Muscle layer of duodenum (tissue), 2 donors: Measurements from ENCODE around the gene FOXK1.
"Not testable (repeated sequence)": the region's sequence is repeated elsewhere in the genome, so short reads cannot be mapped to it uniquely, and the experiment has no call there.

Experiments used
- H3K27ac ChIP-seq: one replicate; pipeline ENCODE4 v1.7.0; 2013; ENCODE audit warnings: mild to moderate bottlenecking, low read length
- H3K27me3 ChIP-seq: one replicate; pipeline ENCODE4 v1.7.0; 2013; ENCODE audit warnings: low read depth, mild to moderate bottlenecking, control low read depth, low read length
- H3K36me3 ChIP-seq, 2 donors: one replicate each; pipeline ENCODE4 v1.7.0; 2013; ENCODE audit warnings: low read length in 2 of 2, control low read depth in 1 of 2, mild to moderate bottlenecking in 1 of 2; ENCODE audit not compliant: insufficient read depth in 2 of 2, control insufficient read depth in 1 of 2
- H3K4me1 ChIP-seq, 2 donors: one replicate each; pipeline ENCODE4 v1.7.0; 2013; ENCODE audit warnings: low read length in 2 of 2, mild to moderate bottlenecking in 2 of 2, control low read depth in 1 of 2, moderate library complexity in 1 of 2; ENCODE audit not compliant: insufficient read depth in 2 of 2, control insufficient read depth in 1 of 2
- H3K4me3 ChIP-seq, 2 donors: one replicate each; pipeline ENCODE4 v1.7.0; 2013; ENCODE audit warnings: low read length in 2 of 2, low read depth in 1 of 2, mild to moderate bottlenecking in 1 of 2
- H3K9me3 ChIP-seq, 2 donors: one replicate each; pipeline ENCODE4 v1.7.0; 2013; ENCODE audit warnings: low read length in 2 of 2, control low read depth in 1 of 2, mild to moderate bottlenecking in 1 of 2; ENCODE audit not compliant: control insufficient read depth in 1 of 2
- donor health status: healthy.

FOXK1 gene

GRCh38 chr7:4799508-4800268 is 117.6 kb downstream of the FOXK1 start:
- Histone ChIP-seq H3K27ac (no peak overlapping the region), H3K36me3 (no peaks in the 10 kb centered on the region)

DNA sequence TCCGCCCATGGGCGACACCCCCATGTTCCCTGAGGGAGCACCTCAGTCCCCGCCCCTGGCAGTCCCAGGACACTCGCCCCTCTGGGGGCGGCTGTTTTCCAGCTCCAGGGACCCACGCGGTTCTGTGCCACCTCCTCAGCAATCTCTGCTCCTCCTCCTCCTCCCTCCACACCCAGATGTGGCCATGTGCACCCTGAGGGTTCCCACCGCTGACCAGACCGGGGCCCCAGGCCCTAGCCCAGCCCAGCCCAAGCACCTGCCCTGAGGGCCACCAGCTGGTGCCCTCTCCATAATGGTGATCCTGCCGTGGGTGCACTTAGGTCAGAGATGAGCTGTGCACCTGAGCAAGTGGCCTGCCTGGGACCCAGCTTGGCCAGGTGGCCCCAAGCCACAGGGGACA is 118.4 kb downstream of the FOXK1 start:
- Histone ChIP-seq H3K4me3 (no peak overlapping the region), H3K27me3 (no peaks in the 10 kb centered on the region), H3K9me3 (no peaks in the 10 kb centered on the region), H3K27ac (no peak overlapping the region), H3K4me1 (peaks cover 0 to 6% of the 10 kb centered on the region in 2 donors), H3K36me3 (no peaks in the 10 kb centered on the region)

More at GRCh38 chr7:4799508-4800268, 117.6 kb downstream of the FOXK1 start:
- peaks cover 0 to 6% of the 10 kb centered on the region in 2 donors for H3K4me1 ChIP-seq
- H3K27me3 ChIP-seq, result no peaks in the 10 kb centered on the region
- H3K4me3 ChIP-seq, result no peak overlapping the region
- H3K9me3 ChIP-seq, result no peaks in the 10 kb centered on the region

GRCh38 chr7:4800926-4801838 is 119.1 kb downstream of the FOXK1 start:
- no peak overlapping the region for H3K4me3 ChIP-seq
- H3K27me3 ChIP-seq, result no peaks in the 10 kb centered on the region
- no peak overlapping the region for H3K27ac ChIP-seq
- no peaks in the 10 kb centered on the region for H3K9me3 ChIP-seq
- peaks cover 0 to 6% of the 10 kb centered on the region in 2 donors for H3K4me1 ChIP-seq
- no peaks in the 10 kb centered on the region for H3K36me3 ChIP-seq

DNA sequence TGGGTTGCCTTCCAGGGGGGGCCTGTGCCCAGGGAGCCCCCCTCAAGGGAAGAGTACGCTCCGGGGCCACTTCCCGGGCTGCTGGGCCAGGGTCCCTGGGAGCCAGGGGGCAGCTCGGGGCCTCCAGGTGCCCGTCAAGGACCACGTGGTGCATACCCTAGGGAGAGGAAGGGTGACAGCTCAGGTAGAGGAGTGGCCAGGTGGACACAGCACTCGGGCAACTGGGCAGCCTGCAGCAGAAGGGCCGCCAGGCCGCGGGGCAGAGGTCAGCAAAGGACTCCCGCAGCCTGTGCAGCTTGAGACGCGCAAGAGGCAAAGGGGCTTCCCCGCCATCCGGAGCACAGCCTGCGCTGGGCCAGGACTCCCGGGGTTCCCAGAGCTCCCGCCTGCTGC is 119.7 kb downstream of the FOXK1 start:
- Histone ChIP-seq H3K27ac (no peak overlapping the region), H3K9me3 (no peaks in the 10 kb centered on the region), H3K27me3 (no peaks in the 10 kb centered on the region), H3K36me3 (no peaks in the 10 kb centered on the region), H3K4me3 (no peak overlapping the region), H3K4me1 (peaks cover 0 to 6% of the 10 kb centered on the region in 2 donors)

GRCh38 chr7:4802577-4802976 is 120.5 kb downstream of the FOXK1 start:
- not testable (repeated sequence) for H3K27me3 ChIP-seq, H3K27ac ChIP-seq, H3K4me1 ChIP-seq, H3K9me3 ChIP-seq, H3K4me3 ChIP-seq, H3K36me3 ChIP-seq

DNA sequence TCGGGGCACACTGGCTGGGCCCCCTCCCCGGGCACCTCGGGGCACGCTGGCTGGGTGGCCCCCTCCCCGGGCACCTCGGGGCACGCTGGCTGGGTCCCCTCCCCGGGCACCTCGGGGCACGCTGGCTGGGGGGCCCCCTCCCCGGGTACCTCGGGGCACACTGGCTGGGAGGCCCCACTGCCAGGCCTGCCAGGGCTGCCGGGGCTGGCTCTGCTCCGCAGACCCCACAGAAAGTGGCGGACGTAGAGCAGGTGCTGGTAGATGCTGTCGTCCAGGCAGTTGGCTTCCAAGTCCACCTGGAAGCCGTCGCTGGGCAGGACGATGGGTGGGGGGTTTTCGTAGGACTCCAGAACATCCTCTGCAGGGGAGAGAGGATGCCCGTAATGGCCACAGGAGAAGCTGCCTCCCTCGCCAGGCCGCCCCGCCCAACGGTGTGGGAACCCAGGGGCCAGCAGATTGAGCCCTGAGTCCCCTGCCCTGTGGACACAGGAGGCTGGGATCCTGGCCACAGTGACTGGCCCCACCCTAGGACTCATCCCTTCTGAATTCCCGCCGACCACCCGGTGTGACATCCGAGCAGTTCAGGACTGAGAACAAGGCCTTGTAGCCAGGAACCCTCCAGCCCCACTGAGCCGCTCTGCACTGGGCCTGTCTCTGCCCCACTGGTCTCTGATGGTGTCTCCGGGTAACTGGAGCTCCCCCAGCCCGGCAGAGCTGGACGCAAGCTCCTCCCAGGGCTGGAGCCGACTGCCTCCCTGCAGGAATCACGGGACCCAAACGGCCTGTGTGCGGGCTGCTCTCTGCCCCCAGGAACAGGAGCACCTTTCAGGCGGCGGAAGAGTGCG is 121.5 kb downstream of the FOXK1 start:
- Histone ChIP-seq H3K4me1 (peaks cover 0 to under 1% of the 10 kb centered on the region in 2 donors), H3K4me3 (no peak overlapping the region), H3K9me3 (no peaks in the 10 kb centered on the region), H3K27me3 (no peaks in the 10 kb centered on the region), H3K27ac (no peak overlapping the region), H3K36me3 (no peaks in the 10 kb centered on the region)

DNA sequence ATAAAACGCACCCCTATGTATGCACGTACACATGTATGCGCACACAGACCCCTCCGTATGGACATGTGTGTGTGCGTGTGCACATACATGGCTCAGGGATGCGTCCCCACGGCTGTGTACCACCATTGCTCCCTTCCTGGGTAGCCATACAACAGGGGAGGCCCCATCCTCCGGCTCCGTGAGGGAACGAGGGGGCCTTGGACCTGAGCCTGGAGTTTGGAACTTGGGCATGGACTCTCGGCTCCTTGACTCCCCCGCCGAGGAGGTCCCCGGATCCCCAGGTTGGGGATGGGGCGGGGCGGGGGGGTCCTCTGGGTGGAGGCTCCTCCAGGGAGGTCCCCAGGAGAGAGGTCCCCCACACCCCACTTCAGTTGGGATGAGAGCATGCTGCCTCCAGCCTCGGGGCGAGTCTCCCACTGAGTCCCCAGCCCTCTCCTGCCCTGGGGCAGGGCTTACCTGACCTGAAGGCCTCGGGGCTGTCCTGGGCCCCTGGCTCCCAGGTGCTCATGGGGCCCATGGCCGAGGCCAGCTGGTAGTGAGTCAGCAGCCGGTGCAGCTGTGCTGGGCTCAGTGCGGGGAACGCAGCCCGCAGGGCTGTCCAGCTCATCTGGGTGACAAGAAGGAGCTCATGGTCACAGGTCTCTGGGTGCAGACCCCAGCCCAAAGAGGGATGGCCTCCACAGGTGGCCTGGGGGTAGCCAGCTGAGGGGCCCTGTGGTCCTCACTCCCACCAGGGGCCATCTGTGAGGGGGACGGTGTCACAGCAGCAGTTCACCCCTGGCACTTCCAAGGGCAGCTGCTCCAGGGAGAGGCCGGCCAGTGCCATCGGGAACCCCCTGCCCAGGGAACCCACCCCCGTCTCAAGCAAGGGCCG is 123.3 kb downstream of the FOXK1 start:
- Histone ChIP-seq H3K27ac (no peak overlapping the region), H3K4me3 (no peak overlapping the region), H3K27me3 (no peaks in the 10 kb centered on the region), H3K36me3 (no peaks in the 10 kb centered on the region), H3K4me1 (no peaks in the 10 kb centered on the region), H3K9me3 (no peaks in the 10 kb centered on the region)

- Histone ChIP-seq H3K4me3 (no peak overlapping the region), H3K27me3 (no peaks in the 10 kb centered on the region), H3K36me3 (no peaks in the 10 kb centered on the region), H3K27ac (no peak overlapping the region), H3K9me3 (no peaks in the 10 kb centered on the region), H3K4me1 (no peaks in the 10 kb centered on the region)
These were observed 123.8 kb downstream of the FOXK1 start for GRCh38 chr7:4805984-4806300.

DNA sequence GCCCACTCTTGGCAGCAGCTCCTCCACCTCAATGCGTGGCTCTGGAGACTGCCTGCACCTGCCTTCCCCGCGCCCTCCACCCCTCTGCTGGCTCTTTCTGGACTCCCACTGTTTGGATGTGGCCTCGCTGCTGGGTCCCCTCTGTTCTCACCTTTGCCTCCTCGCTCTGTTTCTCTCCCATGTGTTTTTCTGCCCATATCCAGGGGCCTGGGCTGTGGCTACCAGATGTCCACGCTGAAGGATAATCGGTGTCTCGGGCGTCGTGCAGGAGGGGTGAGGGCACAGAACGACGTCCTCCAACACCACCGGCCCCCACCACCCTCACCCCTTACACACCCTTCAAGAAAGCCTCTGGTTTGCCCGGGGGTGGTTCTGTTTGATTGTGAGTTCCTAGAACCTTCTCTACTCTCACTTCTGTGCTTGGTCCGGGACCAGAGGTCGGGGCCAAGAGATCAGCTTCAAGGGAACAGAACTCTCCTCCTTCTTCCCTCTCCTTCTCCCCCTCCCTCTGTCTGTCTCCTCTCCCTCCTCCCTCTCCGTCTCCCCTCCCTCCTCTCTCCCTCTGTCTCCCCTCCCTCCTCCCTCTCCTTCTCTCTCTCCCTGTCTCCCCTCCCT is 125.0 kb downstream of the FOXK1 start:
- H3K4me1 ChIP-seq, result no peaks in the 10 kb centered on the region
- no peaks in the 10 kb centered on the region for H3K27me3 ChIP-seq
- H3K4me3 ChIP-seq, result no peak overlapping the region
- no peaks in the 10 kb centered on the region for H3K9me3 ChIP-seq
- no peaks in the 10 kb centered on the region for H3K36me3 ChIP-seq
- H3K27ac ChIP-seq, result no peak overlapping the region

DNA sequence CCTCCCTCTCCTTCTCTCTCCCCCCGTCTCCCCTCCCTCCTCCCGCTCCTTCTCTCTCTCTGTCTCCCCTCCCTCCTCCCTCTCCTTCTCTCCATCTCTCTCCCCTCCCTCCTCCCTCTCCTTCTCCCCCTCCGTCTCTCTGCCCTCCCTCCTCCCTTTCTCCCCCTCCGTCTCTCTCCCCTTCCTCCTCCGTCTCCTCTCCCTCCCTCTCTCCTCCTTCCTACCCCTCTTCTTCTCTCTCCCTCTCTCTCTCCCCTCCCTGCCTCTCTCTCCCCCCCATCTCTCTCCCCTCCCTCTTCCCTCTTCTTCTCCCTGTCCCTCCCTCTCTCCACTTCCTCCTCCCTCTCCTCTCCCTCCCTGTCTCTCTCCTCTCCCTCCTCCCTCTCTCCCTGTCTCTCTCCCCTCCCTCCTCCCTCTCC is 125.5 kb downstream of the FOXK1 start:
- H3K4me1 ChIP-seq, result no peaks in the 10 kb centered on the region
- peaks cover 0 to under 1% of the 10 kb centered on the region in 2 donors for H3K36me3 ChIP-seq
- no peaks in the 10 kb centered on the region for H3K9me3 ChIP-seq
- no peak overlapping the region for H3K4me3 ChIP-seq
- H3K27me3 ChIP-seq, result no peaks in the 10 kb centered on the region
- no peak overlapping the region for H3K27ac ChIP-seq
